H1 (cell line): ENCODE data around the gene MAP2K2. TPM values are rescaled to one million over a fixed set of nuclear protein-coding genes. Genes with fewer than 3 reads are reported as not detected.

Experiments used
- CTCF ChIA-PET: fragments of 300-600 bp; sonication (Branson Sonifier 250); formaldehyde crosslinking; loops from one replicate; lab custom pipeline; 2021; ENCODE audit not compliant: partially characterized antibody; lab: Charles Lee
- POLR2A ChIA-PET: fragments of 300-600 bp; sonication (Branson Sonifier 250); formaldehyde crosslinking; loops from one replicate; lab custom pipeline; 2021; ENCODE audit warnings: inconsistent platforms; ENCODE audit not compliant: partially characterized antibody; lab: Charles Lee
- DNase-seq, 2 experiments: peaks; one replicate each; pipeline versions ENCODE4 v3.0.0 to v3.0.0-alpha.2; 2010 to 2022; ENCODE audit warnings: low spot score in 2 of 2, low read depth in 1 of 2, mixed read lengths in 1 of 2
- FAIRE-seq: peaks from 2 replicates; lab custom pipeline; 2011; peaks lifted over from hg19 to GRCh38; lab: Jason Lieb, UNC
- H2AFZ ChIP-seq: 2 replicates; pipeline ENCODE4 v1.8.1; 2012; ENCODE audit warnings: low read length, inconsistent platforms
- H2AK5ac ChIP-seq: 2 replicates; pipeline ENCODE4 v1.6.1; 2013; ENCODE audit warnings: low read depth, low read length
- H2BK120ac ChIP-seq: replicated peaks from 2 replicates; pipeline ENCODE3; 2013; ENCODE audit warnings: low read depth, low read length, inconsistent platforms
- H2BK12ac ChIP-seq: 2 replicates; pipeline ENCODE4 v1.6.1; 2013; ENCODE audit warnings: low read depth, low read length
- H2BK15ac ChIP-seq: 2 replicates; pipeline ENCODE4 v1.6.1; 2013; ENCODE audit warnings: low read length
- H2BK20ac ChIP-seq: 2 replicates; pipeline ENCODE4 v1.6.1; 2013; ENCODE audit warnings: low read length
- H2BK5ac ChIP-seq: 2 replicates; pipeline ENCODE4 v1.6.1; 2013; ENCODE audit warnings: low read depth, low read length
- H3K14ac ChIP-seq: 2 replicates; pipeline ENCODE4 v1.6.1; 2013; ENCODE audit warnings: inconsistent platforms; ENCODE audit not compliant: insufficient read length
- H3K18ac ChIP-seq: 2 replicates; pipeline ENCODE4 v1.6.1; 2013; ENCODE audit warnings: low read length; ENCODE audit errors: extremely low read depth
- H3K23ac ChIP-seq: 2 replicates; pipeline ENCODE4 v1.6.1; 2013; ENCODE audit warnings: inconsistent platforms; ENCODE audit not compliant: insufficient read length
- H3K23me2 ChIP-seq: 2 replicates; pipeline ENCODE4 v1.6.1; 2013; ENCODE audit warnings: low read depth, low read length
- H3K27ac ChIP-seq: 2 replicates; pipeline ENCODE4 v1.6.1; 2011; ENCODE audit warnings: low read depth, low read length, inconsistent platforms
- H3K27me3 ChIP-seq, 4 experiments: replicated peaks in 1 of 4; 1 replicate in 1 of 4; 2 replicates in 3 of 4; pipeline versions ENCODE4 v1.6.1 to v1.8.1; 2011 to 2013; ENCODE audit warnings: low read length in 3 of 4, mild to moderate bottlenecking in 3 of 4, inconsistent platforms in 2 of 4, mixed read lengths in 2 of 4, moderate library complexity in 1 of 4; ENCODE audit not compliant: control insufficient read depth in 3 of 4, insufficient read depth in 3 of 4; ENCODE audit errors: extremely low read depth in 1 of 4
- H3K36me3 ChIP-seq, 4 experiments: 2 replicates each; pipeline versions ENCODE4 v1.6.1 to v1.8.1; 2011 to 2013; ENCODE audit warnings: mild to moderate bottlenecking in 4 of 4, low read length in 3 of 4, moderate library complexity in 2 of 4, control low read depth in 1 of 4, inconsistent platforms in 1 of 4; ENCODE audit not compliant: insufficient read depth in 4 of 4, control insufficient read depth in 2 of 4
- H3K4ac ChIP-seq: replicated peaks from 2 replicates; pipeline ENCODE3; 2013; ENCODE audit warnings: low read length, low read depth, mixed read lengths, inconsistent platforms; ENCODE audit not compliant: insufficient read length
- H3K4me1 ChIP-seq, 4 experiments: replicated peaks in 1 of 4; 1 replicate in 1 of 4; 2 replicates in 3 of 4; pipeline versions ENCODE4 v1.6.1 to v1.8.1; 2011 to 2013; ENCODE audit warnings: low read length in 3 of 4, inconsistent platforms in 2 of 4, mixed read lengths in 1 of 4; ENCODE audit not compliant: insufficient read depth in 4 of 4, control insufficient read depth in 3 of 4
- H3K4me2 ChIP-seq, 2 experiments: 2 replicates each; pipeline versions ENCODE4 v1.6.1 to v1.8.1; 2011 to 2013; ENCODE audit warnings: low read depth in 2 of 2, low read length in 2 of 2, control low read depth in 1 of 2, inconsistent platforms in 1 of 2, mild to moderate bottlenecking in 1 of 2; ENCODE audit not compliant: insufficient read depth in 1 of 2
- H3K4me3 ChIP-seq, 4 experiments: fragments of 200-600, 300-600 bp in 1 of 4; sonication (generic), shearing (Covaris generic), sonication (Bioruptor Twin) in 1 of 4; 2 replicates each; pipeline versions ENCODE4 v1.5.1 to v1.8.1; 2011 to 2016; ENCODE audit warnings: low read length in 4 of 4, low read depth in 3 of 4, control low read depth in 2 of 4, inconsistent platforms in 2 of 4, mild to moderate bottlenecking in 2 of 4, mixed read lengths in 1 of 4, moderate library complexity in 1 of 4; ENCODE audit not compliant: insufficient read depth in 2 of 4; ENCODE audit errors: extremely low read depth in 1 of 4
- H3K56ac ChIP-seq: replicated peaks from 2 replicates; pipeline ENCODE3; 2013; ENCODE audit warnings: low read depth, mild to moderate bottlenecking, mixed read lengths, low read length, inconsistent platforms; ENCODE audit not compliant: insufficient read length
- H3K79me1 ChIP-seq: 2 replicates; pipeline ENCODE4 v1.6.1; 2013; ENCODE audit warnings: low read depth, low read length, control low read depth
- H3K79me2 ChIP-seq, 2 experiments: 2 replicates each; pipeline versions ENCODE4 v1.6.1 to v1.8.1; 2012 to 2013; ENCODE audit warnings: low read length in 2 of 2, mild to moderate bottlenecking in 2 of 2, inconsistent platforms in 1 of 2; ENCODE audit not compliant: insufficient read depth in 2 of 2, control insufficient read depth in 1 of 2
- H3K9ac ChIP-seq, 4 experiments: replicated peaks in 1 of 4; 1 replicate in 1 of 4; 2 replicates in 3 of 4; pipeline versions ENCODE4 v1.6.1 to v1.8.1; 2011 to 2013; ENCODE audit warnings: low read depth in 3 of 4, low read length in 3 of 4, control low read depth in 2 of 4, mild to moderate bottlenecking in 2 of 4, moderate library complexity in 2 of 4, inconsistent platforms in 1 of 4; ENCODE audit errors: extremely low read depth in 1 of 4
- H3K9me3 ChIP-seq, 2 experiments: 2 replicates each; pipeline versions ENCODE4 v1.6.1 to v1.8.1; 2012 to 2013; ENCODE audit warnings: mild to moderate bottlenecking in 2 of 2, moderate library complexity in 2 of 2, control low read depth in 1 of 2, inconsistent platforms in 1 of 2, low read depth in 1 of 2, low read length in 1 of 2, mixed read lengths in 1 of 2; ENCODE audit not compliant: insufficient read depth in 2 of 2
- H4K20me1 ChIP-seq, 2 experiments: replicated peaks in 1 of 2; 2 replicates each; pipeline versions ENCODE3 to v1.8.1; 2011 to 2013; ENCODE audit warnings: inconsistent platforms in 2 of 2, low read length in 2 of 2, mild to moderate bottlenecking in 1 of 2; ENCODE audit not compliant: insufficient read depth in 2 of 2, control insufficient read depth in 1 of 2
- H4K5ac ChIP-seq: 2 replicates; pipeline ENCODE4 v1.6.1; 2013; ENCODE audit warnings: low read length, low read depth, mixed read lengths, inconsistent platforms; ENCODE audit not compliant: insufficient read length
- H4K8ac ChIP-seq: 2 replicates; pipeline ENCODE4 v1.8.0; 2013; ENCODE audit warnings: mild to moderate bottlenecking, moderate library complexity, low read length, inconsistent platforms; ENCODE audit not compliant: insufficient read depth; ENCODE audit errors: extremely low read depth
- H4K91ac ChIP-seq: replicated peaks from 2 replicates; pipeline ENCODE3; 2013; ENCODE audit warnings: low read length, mixed read lengths, inconsistent platforms; ENCODE audit not compliant: insufficient read length
- ATF2 ChIP-seq: IDR thresholded peaks from 2 replicates; pipeline ENCODE4 v1.6.1; 2012; ENCODE audit warnings: low read length, inconsistent platforms
- CHD1 ChIP-seq: IDR thresholded peaks from 2 replicates; pipeline ENCODE4 v1.6.1; 2012; ENCODE audit warnings: low read depth, low read length, improper control_type of control experiment
- CTBP2 ChIP-seq: IDR thresholded peaks from 2 replicates; pipeline ENCODE4 v1.7.0; 2011; ENCODE audit warnings: borderline replicate concordance, mild to moderate bottlenecking, moderate library complexity, mixed read lengths, low read length; ENCODE audit not compliant: insufficient read depth, insufficient read length
- HDAC2 ChIP-seq, 2 experiments: fragments of 300-600 bp in 1 of 2; sonication (generic) in 1 of 2; IDR thresholded peaks; 2 replicates each; pipeline ENCODE4 v1.6.1; 2011 to 2012; ENCODE audit warnings: low read depth in 2 of 2, low read length in 2 of 2, mild to moderate bottlenecking in 2 of 2, moderate library complexity in 2 of 2, borderline replicate concordance in 1 of 2, inconsistent platforms in 1 of 2
- MAFK ChIP-seq: IDR thresholded peaks from 2 replicates; pipeline ENCODE4 v1.6.1; 2012; ENCODE audit warnings: low read depth, mild to moderate bottlenecking, improper control_type of control experiment, low read length
- POLR2A ChIP-seq, 2 experiments: IDR thresholded peaks; 1 replicate in 1 of 2; 2 replicates in 1 of 2; pipeline ENCODE4 v1.6.1; 2011; ENCODE audit warnings: low read depth in 2 of 2, low read length in 2 of 2, mild to moderate bottlenecking in 2 of 2; ENCODE audit errors: control extremely low read depth in 1 of 2
- RNF2 ChIP-seq: fragments of 200-900, 300-1000 bp; sonication (generic); IDR thresholded peaks from 2 replicates; pipeline ENCODE4 v1.7.1; 2016; ENCODE audit warnings: borderline replicate concordance, low read depth, mild to moderate bottlenecking, antibody characterized with exemption, low read length; ENCODE audit not compliant: poor library complexity, severe bottlenecking; ENCODE audit errors: missing control alignments
- SIN3A ChIP-seq, 2 experiments: IDR thresholded peaks in 1 of 2; conservative IDR thresholded peaks in 1 of 2; 2 replicates each; pipeline ENCODE4 v1.6.1; 2011 to 2012; ENCODE audit warnings: low read length in 2 of 2, improper control_type of control experiment in 1 of 2, low read depth in 1 of 2, mild to moderate bottlenecking in 1 of 2
- SUZ12 ChIP-seq: fragments of 200-600 bp; sonication (generic); IDR thresholded peaks from 2 replicates; pipeline ENCODE4 v1.6.1; 2012; ENCODE audit warnings: mild to moderate bottlenecking, inconsistent platforms, low read length, moderate library complexity, mixed read lengths
- TCF12 ChIP-seq: IDR thresholded peaks from 2 replicates; pipeline ENCODE4 v1.6.1; 2011; ENCODE audit warnings: low read depth, mild to moderate bottlenecking, low read length
- ZNF274 ChIP-seq: IDR thresholded peaks from 2 replicates; pipeline ENCODE4 v1.7.0; 2012; ENCODE audit warnings: low read length, borderline replicate concordance; ENCODE audit errors: extremely low read depth
- WGBS, 2 experiments: shearing (Covaris generic) in 1 of 2; methylation state at CpG; one replicate each; pipeline versions ENCODE4 v1.1.6 to v1.1.7; 2013 to 2015; ENCODE audit warnings: low lambda C conversion rate in 2 of 2, mixed read lengths in 2 of 2, inconsistent platforms in 1 of 2, low coverage in 1 of 2, missing lambda C conversion rate in 1 of 2; ENCODE audit not compliant: insufficient replicate concordance in 2 of 2, insufficient coverage in 1 of 2, insufficient read length in 1 of 2; ENCODE audit errors: extremely low coverage in 1 of 2, missing lambda C conversion rate in 1 of 2; 5-methylcytosine and 5-hydroxymethylcytosine counted together
- polyA plus RNA-seq, 7 experiments: library from polyadenylated mRNA; depleted of rRNA in 3 of 7; stranded (reverse) in 5 of 7; unstranded in 2 of 7; fragments of >200 nt in 5 of 7; fragments of 200-250 nt in 2 of 7; gene quantifications; 1 replicate in 5 of 7; 2 replicates in 1 of 7; 4 replicates in 1 of 7; pipeline versions ENCODE4 v1.2.1 to v1.2.3, GENCODE V29; 2011 to 2013; ENCODE audit warnings: missing spikeins in 2 of 7, mixed read lengths in 2 of 7
- total RNA-seq: library from RNA; stranded (reverse); fragmentation: NEBNext Ultra II Directional; extraction: Animal tissue kit (Norgen Biotek cat#: 25700); gene quantifications from 2 replicates; pipeline ENCODE4 v1.2.1, GENCODE V29; 2021

Gene MAP2K2
- total and polyA plus RNA-seq, 2 of the 8 experiments (the other 6 are each of a cell fraction or from before 2014, with no cell fraction given): 111 to 162 TPM

GRCh38 chr19:4134351-4134750 is 10.4 kb upstream of the MAP2K2 start:
- Histone ChIP-seq H2BK5ac (no peak overlapping the region), H3K36me3 (no peaks in the 10 kb centered on the region), H3K56ac (no peak overlapping the region), H3K9me3 (no peaks in the 10 kb centered on the region), H4K91ac (no peak overlapping the region), H3K27me3 (no peaks in the 10 kb centered on the region), H3K4me2 (no peak overlapping the region), H3K27ac (no peak overlapping the region), H2BK12ac (no peak overlapping the region), H2AK5ac (no peak overlapping the region), H3K4me1 (no peaks in the 10 kb centered on the region), H4K8ac (no peak overlapping the region), H2BK20ac (no peak overlapping the region), H2BK15ac (0 out of 2 replicates have a peak overlapping the region, but pooled peaks have one; percentile 81), H2BK120ac (no peak overlapping the region), H3K79me1 (no peaks in the 10 kb centered on the region), H3K18ac (no peak overlapping the region), H4K20me1 (no peaks in the 10 kb centered on the region), H2AFZ (no peak overlapping the region), H4K5ac (no peak overlapping the region), H3K4me3 (no peak overlapping the region), H3K23ac (no peak overlapping the region), H3K9ac (no peak overlapping the region), H3K4ac (no peak overlapping the region), H3K23me2 (no peaks in the 10 kb centered on the region), H3K14ac (no peak overlapping the region), H3K79me2 (no peaks in the 10 kb centered on the region)
- TF ChIP-seq RNF2 (no peak), CHD1 (no peak), POLR2A (IDR thresholded peaks at IDR 0.05; ENCODE audit: control extremely low read depth in 1 of 2, low read depth in 2 of 2, low read length in 2 of 2) (no peak), CTBP2 (no peak), ATF2 (no peak), HDAC2 (IDR thresholded peaks at IDR 0.05; ENCODE audit: borderline replicate concordance in 1 of 2, low read depth in 2 of 2, low read length in 2 of 2) (no peak), TCF12 (no peak), ZNF274 (no peak), SUZ12 (no peak), MAFK (no peak), SIN3A (conservative IDR thresholded peaks at IDR 0.05 in 1 of 2, IDR thresholded peaks at IDR 0.05 in 1 of 2; ENCODE audit: low read depth in 1 of 2, low read length in 2 of 2) (no peak)
- CTCF ChIA-PET: interaction anchor here (0.9 to 1.5 kb wide), 5 partner anchors 9 to 66 kb away, joined by 3 to 4 read pairs (median 4); no protein-coding TSS in a partner anchor
- POLR2A ChIA-PET: no interaction called here
- FAIRE-seq: no peak
- no peak for DNase-seq
- WGBS, 2 experiments: 76% methylated on average over 6 of the region's 6 CpGs; no CpG with 5 or more reads in 1 of the 2 experiments
